GM21381 (cell line): ENCODE data around the gene MLLT1.
"Not testable (repeated sequence)": the region's sequence is repeated elsewhere in the genome, so short reads cannot be mapped to it uniquely, and the experiment has no call there.

Experiments used
- ATAC-seq: cut with Tn5 transposase; IDR thresholded peaks from one replicate; pipeline ENCODE4 v1.9.1; 2021; ENCODE audit warnings: mild to moderate bottlenecking, moderate library complexity; ENCODE audit not compliant: unreplicated experiment

The MLLT1 gene, protein sequence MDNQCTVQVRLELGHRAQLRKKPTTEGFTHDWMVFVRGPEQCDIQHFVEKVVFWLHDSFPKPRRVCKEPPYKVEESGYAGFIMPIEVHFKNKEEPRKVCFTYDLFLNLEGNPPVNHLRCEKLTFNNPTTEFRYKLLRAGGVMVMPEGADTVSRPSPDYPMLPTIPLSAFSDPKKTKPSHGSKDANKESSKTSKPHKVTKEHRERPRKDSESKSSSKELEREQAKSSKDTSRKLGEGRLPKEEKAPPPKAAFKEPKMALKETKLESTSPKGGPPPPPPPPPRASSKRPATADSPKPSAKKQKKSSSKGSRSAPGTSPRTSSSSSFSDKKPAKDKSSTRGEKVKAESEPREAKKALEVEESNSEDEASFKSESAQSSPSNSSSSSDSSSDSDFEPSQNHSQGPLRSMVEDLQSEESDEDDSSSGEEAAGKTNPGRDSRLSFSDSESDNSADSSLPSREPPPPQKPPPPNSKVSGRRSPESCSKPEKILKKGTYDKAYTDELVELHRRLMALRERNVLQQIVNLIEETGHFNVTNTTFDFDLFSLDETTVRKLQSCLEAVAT

DNA sequence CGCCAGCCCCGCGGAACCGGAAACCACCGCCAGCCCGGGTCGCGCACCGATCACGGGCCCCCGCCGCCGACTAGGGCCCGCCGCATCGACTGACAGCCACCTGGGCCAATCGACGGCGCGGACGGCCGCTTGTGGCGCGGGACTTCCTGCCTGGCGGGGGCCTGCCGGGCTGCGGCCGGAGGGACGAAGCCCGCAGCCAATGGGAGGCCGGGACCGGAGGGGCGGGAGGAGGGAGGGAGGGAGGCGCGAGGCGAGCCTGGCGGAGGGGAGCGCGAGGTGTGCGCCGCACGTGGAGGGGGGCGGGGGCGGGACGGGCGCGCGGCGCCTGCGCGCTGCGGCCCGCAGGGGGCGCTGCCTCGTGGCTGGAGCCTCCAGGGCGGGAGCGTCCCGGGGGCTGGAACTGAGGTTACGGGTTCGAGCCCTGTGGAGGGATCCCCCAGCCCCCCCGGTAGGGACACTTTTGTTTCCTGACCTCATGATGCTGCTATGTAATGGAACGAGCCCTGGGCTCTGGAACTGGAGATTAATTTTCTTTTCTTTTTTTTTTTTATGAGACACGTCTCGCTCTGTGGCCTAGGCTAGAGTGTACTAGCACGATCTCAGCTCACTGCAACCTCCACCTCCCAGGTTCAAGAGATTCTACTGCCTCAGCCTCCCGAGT lies at the start of gene MLLT1:
Gene MLLT1 (minus strand): TSS at position 45 of the 661 bp plus-strand sequence. CDS start 191 bp downstream, outside the sequence.
- peak; percentile 86 for ATAC-seq

DNA sequence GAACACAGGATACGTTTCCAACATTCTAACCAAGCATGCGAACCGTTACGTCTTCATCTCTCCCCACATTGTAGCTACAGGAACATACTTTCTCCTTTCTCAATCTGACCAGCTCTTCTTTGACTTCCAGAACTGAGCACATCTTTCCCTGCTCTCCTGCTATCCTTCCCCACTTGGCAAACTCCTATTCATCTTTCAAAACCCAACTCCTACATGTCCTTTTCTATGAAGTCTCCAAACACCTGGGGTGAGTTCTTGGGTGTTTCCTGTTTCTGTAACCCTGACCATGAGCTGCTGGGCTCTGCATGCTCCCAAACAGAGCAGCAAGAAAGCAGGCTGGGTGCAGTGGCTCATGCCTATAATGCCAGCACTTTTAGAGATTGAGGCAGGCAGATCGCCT lies 47.0 kb upstream of the MLLT1 start:
- no peak for ATAC-seq

DNA sequence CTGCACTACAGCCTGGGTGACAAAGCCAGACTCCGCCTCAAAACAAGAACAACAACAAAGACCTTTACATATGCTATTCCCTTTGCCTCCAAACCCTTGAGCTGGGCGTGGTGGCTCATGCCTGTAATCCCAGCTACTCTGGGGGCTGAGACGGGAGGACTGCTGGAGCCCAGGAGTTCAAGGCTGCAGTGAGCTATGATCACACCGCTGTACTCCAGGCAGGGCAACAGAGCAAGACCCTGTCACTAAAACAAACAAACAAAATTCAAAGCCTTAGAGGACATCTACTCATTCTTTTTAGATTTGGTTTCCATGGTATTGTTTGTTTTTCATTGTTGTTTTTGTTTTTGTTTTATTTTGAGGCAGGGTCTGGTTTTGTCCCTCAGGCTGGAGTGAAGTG lies 45.8 kb upstream of the MLLT1 start:
- no peak for ATAC-seq

DNA sequence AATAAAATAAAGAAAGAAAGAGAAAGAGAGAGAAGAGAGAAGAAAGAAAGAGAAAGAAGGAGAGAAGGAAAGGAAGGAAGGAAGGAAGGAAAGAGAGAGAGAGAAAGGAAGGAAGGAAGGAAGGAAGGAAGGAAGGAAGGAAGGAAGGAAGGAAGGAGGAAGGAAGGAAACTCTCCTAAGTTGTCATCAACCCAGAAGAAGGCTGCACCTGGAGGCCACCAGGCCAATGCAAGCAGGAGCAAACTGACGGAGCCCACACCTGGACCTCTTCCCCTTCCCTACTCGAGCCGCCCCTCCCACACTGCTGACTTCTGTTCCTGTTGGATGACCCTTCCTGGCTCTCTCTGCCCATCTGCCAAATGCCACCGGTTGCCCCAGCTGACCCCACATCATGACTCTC lies 45.0 kb upstream of the MLLT1 start:
- no peak for ATAC-seq

DNA sequence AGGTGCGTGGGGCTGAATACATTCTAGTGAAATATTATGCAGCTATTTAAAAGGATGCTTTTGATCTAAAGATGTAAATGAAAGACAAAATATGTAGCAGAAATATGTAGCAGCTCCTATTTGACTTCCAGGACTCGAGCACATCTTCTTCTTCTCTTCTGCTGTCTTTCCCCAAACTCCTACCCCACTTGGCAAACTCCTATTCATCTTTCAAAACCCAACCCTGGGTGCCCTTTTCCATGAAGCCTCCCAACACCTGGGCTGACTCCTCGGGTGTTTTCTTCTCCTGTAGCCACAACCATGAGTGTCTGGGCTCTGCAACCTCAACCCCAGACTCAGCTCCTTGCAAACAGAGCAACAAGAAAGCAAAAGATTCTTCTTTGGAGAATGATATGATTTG lies 42.5 kb upstream of the MLLT1 start:
- ATAC-seq, result no peak

DNA sequence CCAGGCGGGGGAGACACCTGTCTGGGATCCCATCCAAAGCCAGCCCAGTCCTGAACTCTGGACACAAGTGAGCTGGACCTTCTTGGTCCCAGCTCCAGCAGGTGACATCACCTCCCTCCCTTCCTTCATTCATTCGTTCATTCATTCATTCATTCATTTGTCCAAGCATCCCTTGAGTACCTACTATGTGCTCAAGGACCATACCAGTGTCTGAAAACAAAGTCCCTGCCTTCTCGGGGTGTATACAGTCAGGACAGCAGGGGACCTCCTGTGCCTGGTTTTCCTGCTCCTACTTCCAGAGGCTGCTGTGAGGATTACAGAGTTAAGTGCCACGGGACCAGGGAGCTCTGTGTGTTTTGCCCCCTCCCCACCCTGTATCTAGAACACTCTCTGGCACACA lies 39.6 kb upstream of the MLLT1 start:
- ATAC-seq, result no peak

DNA sequence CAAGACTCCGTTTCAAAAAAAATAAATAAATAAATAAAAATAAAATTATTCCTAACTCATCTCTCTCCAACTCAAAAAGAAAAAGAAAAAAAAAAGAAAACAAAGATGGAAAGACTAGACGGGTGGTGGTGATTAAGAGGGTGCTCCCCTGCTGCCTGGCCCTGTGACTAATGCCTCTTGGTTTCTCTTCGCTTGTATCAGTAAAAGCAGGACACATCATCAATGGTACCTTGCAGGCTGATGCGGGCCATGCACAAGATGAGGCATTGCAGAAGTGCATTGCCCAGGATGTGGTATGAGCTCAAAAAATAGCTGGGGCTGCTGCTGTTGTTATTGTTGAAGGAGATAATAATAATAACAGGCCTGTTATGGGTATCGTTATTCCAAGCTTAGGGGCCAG lies 39.0 kb upstream of the MLLT1 start:
- no peak for ATAC-seq

DNA sequence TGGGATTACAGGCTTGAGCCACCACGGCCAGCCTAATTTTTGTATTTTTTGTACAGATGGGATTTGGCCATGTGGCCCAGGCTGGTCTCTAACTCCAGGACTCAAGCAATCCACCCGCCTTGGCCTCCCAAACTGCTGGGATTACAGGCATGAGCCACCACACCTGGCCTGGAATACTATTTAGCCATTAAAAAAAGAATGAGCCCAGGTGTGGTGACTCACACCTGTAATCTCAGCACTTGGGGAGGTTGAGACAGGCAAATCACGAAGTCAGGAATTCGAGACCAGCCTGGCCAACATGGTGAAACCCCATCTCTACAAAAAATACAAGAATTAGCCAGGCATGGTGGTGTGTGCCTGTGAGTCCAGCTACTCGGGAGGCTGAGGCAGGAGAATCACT lies 35.9 kb upstream of the MLLT1 start:
- ATAC-seq, result not testable (repeated sequence)

DNA sequence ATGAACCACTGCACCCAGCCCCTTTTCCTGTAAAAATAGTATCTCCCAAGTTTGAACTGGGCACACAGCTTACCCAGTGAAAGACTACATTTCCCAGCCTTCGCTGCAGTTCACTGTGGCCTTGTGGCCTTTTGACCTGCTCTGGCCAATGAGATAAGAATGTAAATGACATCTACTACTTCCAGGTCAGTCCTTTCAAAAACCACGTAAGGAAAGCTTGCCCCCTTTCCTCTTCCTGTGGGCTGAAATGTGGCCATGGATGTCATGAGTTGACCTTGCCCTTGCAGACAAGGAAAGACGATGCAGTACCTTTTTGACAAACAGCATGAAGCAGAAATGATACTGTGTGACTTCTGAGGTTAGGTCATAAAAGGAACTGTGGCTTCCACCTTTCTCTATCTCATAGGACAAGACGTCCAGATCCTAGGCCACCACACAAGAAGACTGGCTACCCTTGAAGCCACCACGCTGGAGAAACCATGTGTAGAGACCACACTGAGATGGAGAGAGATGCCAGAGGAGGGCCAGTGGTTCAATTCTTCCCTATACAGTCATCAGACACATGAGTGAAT lies 33.7 kb upstream of the MLLT1 start:
- ATAC-seq, result no peak

DNA sequence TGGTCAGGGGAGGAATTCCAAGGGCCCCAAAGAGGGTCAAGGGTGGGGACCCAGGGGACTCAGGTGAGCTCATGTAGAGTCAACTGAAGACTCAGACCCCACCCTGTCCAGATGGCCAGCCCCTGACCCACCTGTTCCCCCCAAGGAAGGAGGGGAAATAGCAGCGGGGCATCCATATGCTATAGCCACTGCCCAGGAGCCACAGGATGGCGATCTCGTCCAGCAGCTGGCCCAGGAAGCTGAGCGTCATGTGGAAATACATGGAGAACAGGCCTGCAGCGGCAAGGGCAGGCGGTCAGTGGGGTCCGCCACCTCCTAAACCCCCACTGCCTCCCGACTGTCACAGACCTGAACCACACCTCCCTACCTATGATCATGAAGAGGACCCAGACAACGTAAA lies 32.2 kb upstream of the MLLT1 start:
- ATAC-seq, result no peak

DNA sequence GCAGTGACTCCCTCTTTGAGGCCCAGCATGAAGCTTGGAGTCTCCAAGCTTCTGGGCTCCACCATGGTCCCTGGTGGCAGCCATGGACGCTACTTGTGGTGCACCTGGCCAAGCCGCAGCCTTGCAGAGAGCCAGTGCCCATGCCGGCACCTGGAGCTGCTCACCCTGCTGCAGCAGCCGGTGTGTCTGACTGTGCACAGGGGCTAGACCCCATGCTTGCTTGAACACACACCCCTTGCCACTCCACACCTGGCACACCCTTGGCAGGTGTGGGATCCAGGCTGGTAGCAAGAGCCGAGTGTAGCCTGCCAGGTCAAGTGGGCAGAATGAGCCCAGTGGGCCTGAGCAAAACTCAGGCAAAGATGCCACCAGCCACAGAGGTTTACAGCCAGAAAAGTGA lies 18.6 kb upstream of the MLLT1 start:
- ATAC-seq, result no peak

DNA sequence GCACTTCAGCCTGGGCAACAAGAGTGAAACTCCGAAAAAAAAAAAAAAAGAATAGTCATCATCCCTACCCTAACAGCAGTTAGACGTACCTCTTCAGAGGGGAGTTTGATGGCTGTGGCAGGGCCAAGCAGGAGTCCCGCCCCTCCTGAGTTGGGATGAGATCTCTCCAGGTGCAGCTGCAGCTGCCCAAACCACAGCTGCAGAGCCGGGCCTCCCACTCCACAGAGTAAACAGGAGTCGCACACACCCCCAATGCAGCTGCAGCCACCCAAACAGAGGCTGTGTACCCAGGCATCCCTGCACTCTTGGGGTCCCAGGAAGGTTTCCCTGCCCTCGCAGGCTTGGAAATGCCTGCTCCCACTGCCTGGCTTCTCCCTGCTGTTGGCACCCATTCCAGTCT lies 17.4 kb upstream of the MLLT1 start:
- no peak for ATAC-seq

DNA sequence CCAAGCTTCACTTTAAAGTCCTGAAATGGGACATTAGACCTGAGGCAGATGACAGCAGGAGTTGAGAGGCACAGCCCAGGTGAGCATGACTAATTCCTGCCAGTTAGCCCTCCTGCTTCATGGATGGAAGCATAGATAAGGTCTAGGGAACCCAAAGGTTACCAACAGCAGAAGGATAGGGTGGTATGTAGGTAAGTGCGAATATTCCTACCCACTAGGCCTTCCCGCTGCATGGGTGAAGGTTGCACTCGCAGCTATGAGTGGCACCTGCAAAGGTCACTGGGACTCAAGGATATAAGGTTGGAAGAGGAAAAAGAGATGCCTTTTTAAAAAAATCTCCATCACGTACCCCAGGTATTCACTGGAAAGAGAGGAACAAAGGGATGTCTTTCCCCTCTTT lies 12.2 kb upstream of the MLLT1 start:
- ATAC-seq, result no peak

DNA sequence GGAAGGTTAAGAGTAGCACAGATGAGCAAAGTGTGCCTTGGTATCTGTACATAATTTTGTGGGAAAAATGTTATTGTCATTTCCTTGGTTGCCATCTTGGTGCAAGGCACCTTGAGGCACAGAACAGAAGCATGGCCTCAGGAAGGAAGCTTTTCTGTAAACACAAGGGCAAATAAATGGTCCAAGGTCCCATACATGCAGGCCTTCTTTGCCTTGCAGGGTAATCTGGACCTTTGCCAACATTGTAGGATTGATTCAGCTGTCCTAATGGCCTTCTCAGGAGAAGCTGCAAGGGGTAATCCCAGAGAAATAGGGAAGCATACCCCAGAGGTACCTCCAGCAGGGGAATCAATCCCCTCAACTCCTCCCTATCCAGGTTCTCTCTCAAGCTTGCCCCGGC lies 9.0 kb upstream of the MLLT1 start:
- no peak for ATAC-seq

DNA sequence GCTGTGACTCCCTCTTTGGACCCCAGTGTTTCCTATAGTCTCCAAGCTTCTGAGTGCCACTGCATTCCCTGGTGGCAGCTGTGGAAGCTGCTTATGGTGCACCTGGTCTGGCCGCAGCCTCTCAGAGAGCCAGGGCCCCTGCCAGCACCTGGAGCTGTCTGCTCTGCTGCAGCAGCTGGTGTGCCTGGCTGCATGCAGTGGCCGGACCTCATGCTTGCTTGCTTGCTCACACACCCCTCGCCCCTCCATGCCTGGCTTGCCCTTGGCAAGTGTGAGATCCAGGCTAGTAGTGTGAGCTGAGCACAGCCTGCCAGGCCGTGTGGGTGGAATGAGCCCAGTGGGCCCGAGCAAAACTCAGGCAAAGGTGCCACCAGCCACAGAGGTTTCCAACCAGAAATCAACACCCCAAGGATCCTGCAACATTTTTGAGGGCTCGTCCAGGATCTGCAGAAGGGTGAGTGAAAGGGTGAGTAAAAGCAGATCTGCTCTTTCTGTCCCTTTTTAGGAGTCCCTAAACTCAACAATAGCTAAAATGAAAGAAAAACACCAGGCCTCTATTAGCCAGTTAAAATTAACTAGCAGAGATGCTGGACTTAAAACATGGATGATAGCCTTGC lies 7.6 kb upstream of the MLLT1 start:
- ATAC-seq, result no peak

DNA sequence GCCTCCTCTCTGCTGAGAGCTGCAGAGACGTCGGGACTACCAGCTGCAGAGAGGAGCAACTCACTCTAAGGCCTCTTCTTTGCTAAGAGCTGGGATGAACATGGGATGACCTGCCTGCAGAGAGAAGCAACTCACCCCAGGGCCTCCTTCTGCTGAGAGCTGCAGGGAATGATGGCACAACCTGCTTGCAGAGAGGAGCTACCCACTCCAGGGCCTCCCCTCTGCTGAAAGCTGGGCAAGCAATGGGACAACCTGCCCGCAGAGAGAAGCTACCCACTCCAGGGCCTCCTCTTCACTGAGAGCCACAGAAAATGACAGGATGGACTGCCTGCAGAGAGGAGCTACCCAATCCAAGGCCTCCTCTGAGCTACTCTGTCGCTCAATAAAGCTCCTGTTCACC lies 6.9 kb upstream of the MLLT1 start:
- no peak for ATAC-seq

DNA sequence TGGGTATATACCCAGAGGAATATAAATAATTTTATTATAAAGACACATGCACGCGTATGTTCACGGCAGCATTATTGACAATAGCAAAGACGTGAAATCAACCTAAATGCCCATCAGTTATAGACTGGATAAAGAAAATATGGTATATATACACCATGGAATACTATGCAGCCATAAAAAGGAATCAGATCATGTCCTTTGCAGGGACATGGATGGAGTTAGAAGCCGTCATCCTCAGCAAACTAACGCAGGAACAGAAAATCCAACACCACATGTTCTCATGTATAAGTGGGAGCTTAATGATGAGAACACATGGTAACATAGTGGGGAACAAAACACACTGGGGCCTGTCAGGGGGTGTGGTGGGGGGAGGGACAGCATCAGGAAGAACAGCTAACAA lies 2.6 kb upstream of the MLLT1 start:
- not testable (repeated sequence) for ATAC-seq

DNA sequence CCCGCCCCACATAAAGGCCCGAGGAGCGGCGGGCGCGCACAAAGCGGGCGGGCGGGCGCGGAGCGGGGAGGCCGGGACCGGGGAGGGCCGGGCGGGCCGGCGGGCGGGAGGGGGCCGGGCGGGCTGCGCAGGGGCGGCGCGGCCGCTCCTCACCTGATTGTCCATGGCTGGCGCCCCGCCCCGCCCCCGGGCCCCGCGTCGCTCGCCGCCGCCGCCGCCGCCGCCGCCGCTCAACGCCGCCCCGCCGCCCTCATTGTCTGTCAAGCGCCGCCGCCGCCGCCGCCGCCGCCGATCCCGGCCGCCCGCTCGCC lies 200 bp downstream of the MLLT1 start:
- ATAC-seq, result peak; percentile 30

DNA sequence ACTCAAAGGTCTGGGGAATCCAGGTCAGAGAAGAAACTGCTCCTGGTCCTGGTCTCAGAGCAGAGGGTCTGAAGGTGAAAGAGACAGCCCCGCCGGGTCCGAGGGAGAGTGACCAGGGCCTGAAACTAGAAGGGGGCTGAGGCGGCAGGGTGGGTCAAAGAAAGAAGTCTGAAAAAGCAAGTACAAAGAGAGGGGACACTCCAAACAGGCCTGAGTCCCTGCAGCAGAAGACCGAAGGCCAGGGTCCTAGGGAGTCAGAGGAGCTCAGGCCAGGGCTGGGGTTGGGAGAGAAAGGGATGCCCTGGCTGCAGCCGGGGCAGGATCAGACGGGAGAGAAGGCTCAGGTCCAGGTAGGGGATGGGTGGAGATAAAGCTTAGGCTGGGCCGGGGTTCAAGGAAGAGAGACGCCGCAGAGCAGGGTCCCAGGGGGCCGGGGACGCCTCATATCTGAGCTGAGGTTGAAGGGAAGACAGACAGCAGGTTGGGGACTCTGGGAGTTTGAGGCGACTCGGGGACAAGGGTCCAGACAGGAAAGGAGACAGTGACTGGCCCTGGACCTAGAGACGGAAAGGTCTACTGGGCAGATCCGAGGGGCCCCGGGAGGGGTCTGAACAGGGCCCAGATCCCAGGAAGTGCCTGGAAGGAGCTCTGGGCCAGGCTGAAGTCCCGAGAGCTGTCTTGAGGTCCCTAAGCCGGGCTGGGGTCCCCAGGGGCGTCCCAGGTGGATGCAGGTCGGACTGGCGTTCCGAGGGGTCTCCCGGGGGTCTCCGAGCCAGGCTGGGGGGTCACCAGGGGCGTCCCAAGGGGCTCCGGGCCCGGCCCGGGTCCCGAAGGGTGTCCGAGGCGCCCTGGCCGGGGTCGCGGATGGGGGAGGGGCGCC lies 795 bp downstream of the MLLT1 start:
- ATAC-seq, result no peak

DNA sequence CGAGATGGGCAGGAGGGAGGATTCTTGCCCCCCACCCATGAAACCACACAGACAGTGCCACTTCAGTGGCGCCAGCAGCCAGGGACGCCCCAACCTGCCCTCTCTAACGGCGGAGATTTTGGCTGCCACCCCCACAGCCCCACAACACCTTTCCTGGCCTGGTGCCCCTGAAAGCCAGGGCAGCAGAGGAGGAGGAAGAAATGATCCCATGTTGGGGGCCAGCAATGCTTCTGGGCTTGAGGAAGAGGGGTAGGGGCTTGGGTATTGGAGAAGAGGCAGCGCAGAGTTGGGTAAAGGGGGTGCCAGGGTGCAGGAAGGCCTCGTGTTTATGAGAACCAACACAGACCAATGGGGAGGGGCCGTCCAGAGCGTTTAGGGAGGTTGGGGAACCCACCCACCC lies 1.7 kb downstream of the MLLT1 start:
- ATAC-seq, result no peak

DNA sequence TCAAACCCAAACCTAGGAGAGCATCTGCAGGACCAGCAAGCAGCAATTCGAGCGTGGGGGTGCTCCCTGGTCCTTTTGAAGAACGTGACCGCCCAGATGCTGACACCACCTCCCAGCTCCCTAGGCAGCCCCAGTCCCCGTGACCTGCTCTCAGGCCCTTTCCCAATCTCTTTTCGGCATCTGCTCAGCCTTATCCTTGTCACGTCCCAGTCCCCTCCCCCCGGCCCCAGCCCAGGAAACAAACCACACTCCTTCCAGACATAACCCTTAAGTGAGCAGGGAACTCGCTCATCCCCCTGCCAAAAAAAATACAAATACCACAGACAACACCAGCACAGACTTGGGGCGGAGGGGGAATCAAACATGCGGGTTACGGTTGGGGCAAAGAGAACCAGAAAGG lies 3.3 kb downstream of the MLLT1 start:
- no peak for ATAC-seq
